Measurements from ENCODE around the gene ACKR4.
"Not testable (repeated sequence)": the region's sequence is repeated elsewhere in the genome, so short reads cannot be mapped to it uniquely, and the experiment has no call there.

The ACKR4 gene

DNA sequence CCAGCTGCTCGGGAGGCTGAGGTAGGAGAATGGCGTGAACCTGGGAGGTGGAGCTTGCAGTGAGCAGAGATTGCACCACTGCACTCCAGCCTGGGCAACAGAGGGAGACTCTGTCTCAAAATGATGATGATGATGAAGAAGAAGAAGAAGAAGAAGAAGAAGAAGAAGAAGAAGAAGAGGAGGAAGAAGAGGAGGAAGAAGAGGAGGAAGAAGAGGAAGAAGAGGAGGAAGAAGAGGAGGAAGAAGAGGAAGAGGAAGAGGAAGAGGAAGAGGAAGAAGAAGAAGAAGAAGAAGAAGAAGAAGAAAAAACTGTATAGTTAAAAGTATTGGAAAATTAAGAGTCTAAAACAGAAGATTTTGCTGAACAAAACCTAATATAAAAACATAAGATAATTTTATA, 44.4 kb downstream of the ACKR4 start:
- not testable (repeated sequence) for H3K9me3 Mint-ChIP-seq, DNase-seq, ATAC-seq, H3K27ac Mint-ChIP-seq, H3K27me3 Mint-ChIP-seq, H3K4me1 Mint-ChIP-seq, H3K4me3 Mint-ChIP-seq
- H3K36me3 Mint-ChIP-seq (ENCODE audit: low read depth), result peaks cover 26% of the 10 kb centered on the region

DNA sequence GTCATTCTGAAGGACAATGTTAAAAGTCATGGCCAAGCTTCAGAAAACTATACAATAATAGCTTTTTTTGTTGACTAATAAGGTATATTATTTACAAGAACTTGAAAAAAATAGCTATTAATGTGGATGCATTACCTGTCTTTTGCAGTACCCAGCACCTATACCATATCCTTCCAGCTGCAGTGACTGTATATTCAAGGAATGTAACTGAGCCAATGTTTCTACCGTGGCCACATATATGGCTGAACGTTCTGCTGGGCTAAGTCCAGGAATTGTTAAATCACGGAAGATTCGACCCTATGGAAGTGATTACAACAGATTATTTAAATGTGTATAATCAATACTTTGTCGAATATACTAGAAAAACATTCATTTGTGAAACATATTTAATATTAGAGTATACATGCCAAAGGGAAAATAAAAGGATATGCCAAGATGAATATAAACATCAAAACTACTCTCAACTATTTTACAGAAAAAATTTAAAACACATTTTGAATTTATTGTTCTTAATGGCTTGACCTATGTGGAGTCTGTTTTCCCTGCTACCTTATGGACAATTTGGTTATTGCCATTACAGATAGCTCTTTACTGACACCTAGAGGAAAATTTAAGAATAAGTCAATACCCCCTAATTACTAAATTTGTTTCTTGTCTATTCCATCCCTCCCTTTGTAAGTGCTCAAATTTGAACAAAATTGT, 44.9 kb downstream of the ACKR4 start:
- Mint-ChIP-seq H3K36me3 (ENCODE audit: low read depth) (peaks cover 22% of the 10 kb centered on the region), H3K27me3 (no peaks in the 10 kb centered on the region), H3K27ac (no peak overlapping the region), H3K4me1 (peaks cover 4% of the 10 kb centered on the region), H3K4me3 (no peak overlapping the region), H3K9me3 (no peaks in the 10 kb centered on the region)
- DNase-seq (no peak), ATAC-seq (no peak)

DNA sequence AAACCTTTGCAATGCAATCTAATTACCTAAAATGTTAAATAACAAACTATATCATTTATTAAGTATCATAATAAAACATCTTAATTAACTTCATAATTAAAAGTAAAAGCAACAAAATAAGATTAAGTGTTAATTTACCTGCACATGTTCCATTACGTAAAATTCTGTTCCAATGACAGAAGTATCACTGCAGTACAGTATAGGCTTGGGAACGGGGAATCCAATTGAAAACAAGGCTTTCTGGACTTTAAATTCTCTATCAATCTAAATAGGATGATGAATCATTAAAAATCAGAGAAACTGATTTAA, 45.4 kb downstream of the ACKR4 start:
- no peaks in the 10 kb centered on the region for H3K9me3 Mint-ChIP-seq
- no peak overlapping the region for H3K27ac Mint-ChIP-seq
- no peak for ATAC-seq

DNA sequence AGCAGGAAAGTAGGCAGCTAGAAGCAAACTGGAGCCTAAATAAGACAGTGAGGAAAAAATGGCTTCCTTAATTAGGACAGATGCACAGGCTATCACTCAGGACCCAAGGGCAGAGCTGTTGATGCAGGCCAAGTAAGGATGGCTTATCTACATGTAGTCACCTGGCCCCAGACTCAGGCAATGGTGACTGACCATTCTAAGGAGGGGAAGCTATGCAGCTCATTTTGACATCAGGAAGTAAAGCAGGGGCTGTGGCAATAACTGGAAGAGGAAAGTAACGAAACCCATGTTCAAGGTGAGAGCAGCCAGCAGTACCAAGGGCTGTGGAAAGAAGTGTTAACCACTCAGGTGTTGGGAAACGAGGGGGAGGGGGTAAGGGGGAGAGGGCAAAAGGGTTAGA, 46.3 kb downstream of the ACKR4 start:
- H3K27ac Mint-ChIP-seq, result peak overlapping the region; percentile 12
- no peak for ATAC-seq
- H3K4me3 Mint-ChIP-seq, result no peak overlapping the region
- H3K4me1 Mint-ChIP-seq, result peaks cover 4% of the 10 kb centered on the region
- H3K9me3 Mint-ChIP-seq, result no peaks in the 10 kb centered on the region
- H3K27me3 Mint-ChIP-seq, result no peaks in the 10 kb centered on the region
- DNase-seq, result no peak
- H3K36me3 Mint-ChIP-seq (ENCODE audit: low read depth), result peaks cover 16% of the 10 kb centered on the region

More for the DNA sequence above, 45.4 kb downstream of the ACKR4 start:
- no peak for DNase-seq
- no peak overlapping the region for H3K4me3 Mint-ChIP-seq
- H3K4me1 Mint-ChIP-seq, result peaks cover 4% of the 10 kb centered on the region
- H3K36me3 Mint-ChIP-seq (ENCODE audit: low read depth), result peaks cover 19% of the 10 kb centered on the region
- H3K27me3 Mint-ChIP-seq, result no peaks in the 10 kb centered on the region

DNA sequence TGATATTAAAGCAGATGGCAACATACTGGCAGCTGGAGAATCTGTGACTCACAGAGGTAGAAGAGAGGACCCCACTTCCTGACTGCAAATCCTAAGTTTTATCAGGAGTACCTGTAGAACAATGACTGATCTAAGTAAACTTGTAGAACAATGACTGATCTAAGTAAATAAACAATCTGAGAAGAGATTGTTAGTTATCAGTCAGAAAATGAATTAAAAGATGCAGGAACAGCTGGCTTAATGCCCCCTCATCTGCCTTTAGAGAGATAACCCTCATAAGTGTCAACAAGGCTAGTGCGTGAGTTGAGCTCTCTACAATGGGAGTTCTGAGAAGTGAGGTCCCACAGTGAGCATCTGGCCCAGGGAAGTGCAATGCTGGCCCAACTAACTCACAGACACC, 48.0 kb downstream of the ACKR4 start:
- H3K4me3 Mint-ChIP-seq, result no peak overlapping the region
- DNase-seq (no peak), ATAC-seq (no peak)
- peak overlapping the region; percentile 62 for H3K27ac Mint-ChIP-seq
- no peaks in the 10 kb centered on the region for H3K27me3 Mint-ChIP-seq
- H3K9me3 Mint-ChIP-seq, result no peaks in the 10 kb centered on the region
- H3K4me1 Mint-ChIP-seq, result peaks cover 4% of the 10 kb centered on the region
- H3K36me3 Mint-ChIP-seq (ENCODE audit: low read depth), result peaks cover 4% of the 10 kb centered on the region

DNA sequence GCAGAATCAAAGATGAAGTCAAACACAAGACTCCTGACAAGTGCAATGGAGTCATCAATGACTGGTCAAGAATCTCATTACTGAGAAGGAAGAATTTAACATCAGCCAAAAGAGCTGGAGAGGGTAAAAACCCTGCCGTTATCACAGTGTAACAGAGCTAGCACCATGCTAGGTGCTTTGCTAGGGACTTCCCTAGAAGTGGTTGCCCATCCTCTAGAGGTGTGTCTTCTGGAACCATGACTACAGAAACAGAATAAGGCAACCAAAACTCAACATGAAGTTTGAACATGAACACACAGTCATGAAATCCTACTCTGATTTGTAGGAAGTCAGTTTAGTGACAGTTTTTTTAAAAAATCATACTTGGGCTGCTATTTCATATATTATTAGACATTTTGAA, 53.1 kb downstream of the ACKR4 start:
- Mint-ChIP-seq H3K27me3 (no peaks in the 10 kb centered on the region), H3K4me3 (no peak overlapping the region), H3K4me1 (peaks cover 2% of the 10 kb centered on the region), H3K27ac (no peak overlapping the region), H3K9me3 (no peaks in the 10 kb centered on the region), H3K36me3 (ENCODE audit: low read depth) (no peaks in the 10 kb centered on the region)
- DNase-seq (no peak), ATAC-seq (no peak)

Data from activated naive CD8-positive, alpha-beta T cell treated with anti-CD3 and anti-CD28 coated beads, Interleukin-2, amount 50 U/mL, for 24 hours (primary cell).